HEK293 (cell line): ENCODE measurements around the gene CNIH3.

ENCODE experiments used
- CTCF ChIA-PET: fragments of 350-600 bp; formaldehyde crosslinking; extraction: SDS; loops from one replicate; lab custom pipeline; 2021; ENCODE audit warnings: antibody characterized with exemption; lab: Yijun Ruan, JAX
- POLR2A ChIA-PET: fragments of 300-600 bp; formaldehyde crosslinking; extraction: SDS; loops from one replicate; lab custom pipeline; 2020; ENCODE audit warnings: antibody characterized with exemption, inconsistent platforms; lab: Yijun Ruan, JAX
- H3K27ac ChIP-seq: fragments of 200-500 bp; sonication (Bioruptor generic); 2 replicates; pipeline ENCODE4 v1.5.1; 2014; ENCODE audit warnings: low read depth, low read length, control low read depth, inconsistent platforms; ENCODE audit errors: extremely low read depth
- H3K36me3 ChIP-seq, 2 experiments: fragments of 200-500 bp in 1 of 2; sonication (Bioruptor generic) in 1 of 2; 1 replicate in 1 of 2; 2 replicates in 1 of 2; pipeline ENCODE4 v1.5.1; 2014 to 2017; ENCODE audit warnings: inconsistent platforms in 2 of 2, low read length in 2 of 2; ENCODE audit not compliant: control insufficient read depth in 2 of 2, insufficient read depth in 1 of 2
- H3K4me1 ChIP-seq: fragments of 200-500 bp; sonication (Bioruptor generic); 2 replicates; pipeline ENCODE4 v1.5.1; 2014; ENCODE audit warnings: mild to moderate bottlenecking, low read length, inconsistent platforms; ENCODE audit not compliant: control insufficient read depth, insufficient read depth
- H3K4me3 ChIP-seq: 2 replicates; pipeline ENCODE4 v1.5.1; 2011; ENCODE audit warnings: low read depth, mild to moderate bottlenecking, control low read depth, low read length, moderate library complexity
- H3K9me3 ChIP-seq: fragments of 200-500 bp; sonication (Bioruptor generic); 2 replicates; pipeline ENCODE4 v1.5.1; 2014; ENCODE audit warnings: low read depth, low read length, inconsistent platforms; ENCODE audit not compliant: control insufficient read depth, insufficient read depth
- BCL6B ChIP-seq: fragments of 450-650 bp; formaldehyde crosslinking; IDR thresholded peaks from 2 replicates; pipeline ENCODE4 v1.5.1; 2017; ENCODE audit warnings: missing biosample characterization, missing genetic modification characterization
- GLIS1 ChIP-seq: fragments of 450-650 bp; formaldehyde crosslinking; IDR thresholded peaks from 2 replicates; pipeline ENCODE4 v1.5.1; 2016; ENCODE audit warnings: missing biosample characterization, missing genetic modification characterization
- KLF8 ChIP-seq: fragments of 450-650 bp; formaldehyde crosslinking; IDR thresholded peaks from 2 replicates; pipeline ENCODE4 v1.5.1; 2016; ENCODE audit warnings: missing biosample characterization, missing genetic modification characterization
- SALL2 ChIP-seq: fragments of 450-650 bp; formaldehyde crosslinking; IDR thresholded peaks from 2 replicates; pipeline ENCODE4 v1.5.0; 2017; ENCODE audit warnings: missing biosample characterization, mild to moderate bottlenecking, missing genetic modification characterization, borderline replicate concordance
- WT1 ChIP-seq: fragments of 450-650 bp; formaldehyde crosslinking; IDR thresholded peaks from 2 replicates; pipeline ENCODE4 v1.5.1; 2016; ENCODE audit warnings: missing biosample characterization, missing genetic modification characterization
- YY2 ChIP-seq: fragments of 450-650 bp; formaldehyde crosslinking; IDR thresholded peaks from 2 replicates; pipeline ENCODE4 v1.5.1; 2016; ENCODE audit warnings: missing biosample characterization, missing genetic modification characterization
- ZBTB1 ChIP-seq: fragments of 450-650 bp; formaldehyde crosslinking; IDR thresholded peaks from 2 replicates; pipeline ENCODE4 v1.5.1; 2016; ENCODE audit warnings: missing biosample characterization, missing genetic modification characterization
- ZBTB48 ChIP-seq: fragments of 450-650 bp; formaldehyde crosslinking; IDR thresholded peaks from 2 replicates; pipeline ENCODE4 v1.5.1; 2016; ENCODE audit warnings: missing biosample characterization, missing genetic modification characterization
- ZBTB6 ChIP-seq: fragments of 450-650 bp; formaldehyde crosslinking; IDR thresholded peaks from 2 replicates; pipeline ENCODE4 v1.5.1; 2017; ENCODE audit warnings: missing biosample characterization, missing genetic modification characterization
- ZNF19 ChIP-seq: fragments of 450-650 bp; formaldehyde crosslinking; IDR thresholded peaks from 2 replicates; pipeline ENCODE4; 2016; ENCODE audit warnings: missing biosample characterization, missing genetic modification characterization, low read depth
- ZNF211 ChIP-seq: fragments of 450-650 bp; formaldehyde crosslinking; IDR thresholded peaks from 2 replicates; pipeline ENCODE4 v1.5.1; 2016; ENCODE audit warnings: low read depth, missing biosample characterization, missing genetic modification characterization
- ZNF214 ChIP-seq: fragments of 450-650 bp; formaldehyde crosslinking; IDR thresholded peaks from 2 replicates; pipeline ENCODE4 v1.5.1; 2017; ENCODE audit warnings: missing biosample characterization, mild to moderate bottlenecking, missing genetic modification characterization, borderline replicate concordance
- ZNF223 ChIP-seq: fragments of 450-650 bp; formaldehyde crosslinking; IDR thresholded peaks from 2 replicates; pipeline ENCODE4 v1.5.1; 2016; ENCODE audit warnings: missing biosample characterization, missing genetic modification characterization
- ZNF274 ChIP-seq, 2 experiments: fragments of 200-500 bp in 1 of 2; fragments of 450-650 bp in 1 of 2; sonication (Bioruptor generic) in 1 of 2; formaldehyde crosslinking in 1 of 2; IDR thresholded peaks; 2 replicates each; pipeline versions ENCODE4 v1.5.1 to v1.6.1; 2014 to 2016; ENCODE audit warnings: borderline replicate concordance in 1 of 2, inconsistent platforms in 1 of 2, low read length in 1 of 2, missing biosample characterization in 1 of 2, missing genetic modification characterization in 1 of 2
- ZNF335 ChIP-seq: fragments of 450-650 bp; formaldehyde crosslinking; conservative IDR thresholded peaks from 2 replicates; pipeline ENCODE4 v1.5.1; 2016; ENCODE audit warnings: missing biosample characterization, missing genetic modification characterization
- ZNF354C ChIP-seq: fragments of 450-650 bp; formaldehyde crosslinking; IDR thresholded peaks from 2 replicates; pipeline ENCODE4 v1.5.1; 2016; ENCODE audit warnings: missing biosample characterization, missing genetic modification characterization, low read depth, borderline replicate concordance
- ZNF416 ChIP-seq: fragments of 450-650 bp; formaldehyde crosslinking; IDR thresholded peaks from 2 replicates; pipeline ENCODE4 v1.5.1; 2016; ENCODE audit warnings: missing biosample characterization, missing genetic modification characterization
- ZNF521 ChIP-seq: fragments of 450-650 bp; formaldehyde crosslinking; IDR thresholded peaks from 2 replicates; pipeline ENCODE4 v1.5.1; 2017; ENCODE audit warnings: missing biosample characterization, mild to moderate bottlenecking, missing genetic modification characterization
- ZNF549 ChIP-seq: fragments of 450-650 bp; IDR thresholded peaks from 2 replicates; pipeline ENCODE4 v1.5.1; 2018; ENCODE audit warnings: missing biosample characterization, missing genetic modification characterization, mild to moderate bottlenecking, inconsistent platforms, moderate library complexity
- ZNF585B ChIP-seq: fragments of 450-650 bp; formaldehyde crosslinking; IDR thresholded peaks from 2 replicates; pipeline ENCODE4 v1.5.1; 2016; ENCODE audit warnings: missing biosample characterization, missing genetic modification characterization
- ZNF660 ChIP-seq: fragments of 450-650 bp; IDR thresholded peaks from 2 replicates; pipeline ENCODE4 v1.5.1; 2018; ENCODE audit warnings: missing biosample characterization, mild to moderate bottlenecking, missing genetic modification characterization
- ZNF692 ChIP-seq: fragments of 450-650 bp; formaldehyde crosslinking; IDR thresholded peaks from 2 replicates; pipeline ENCODE4 v1.5.1; 2016; ENCODE audit warnings: missing biosample characterization, missing genetic modification characterization
- ZNF768 ChIP-seq: fragments of 450-650 bp; formaldehyde crosslinking; IDR thresholded peaks from 2 replicates; pipeline ENCODE4 v1.5.1; 2018; ENCODE audit warnings: missing biosample characterization, mild to moderate bottlenecking, missing genetic modification characterization
- ZNF777 ChIP-seq: fragments of 450-650 bp; formaldehyde crosslinking; IDR thresholded peaks from 2 replicates; pipeline ENCODE4 v1.5.1; 2017; ENCODE audit warnings: missing biosample characterization, missing genetic modification characterization, borderline replicate concordance
- ZNF785 ChIP-seq: fragments of 450-650 bp; formaldehyde crosslinking; IDR thresholded peaks from 2 replicates; pipeline ENCODE4 v1.5.1; 2016; ENCODE audit warnings: missing biosample characterization, missing genetic modification characterization
- ZNF843 ChIP-seq: fragments of 450-650 bp; formaldehyde crosslinking; IDR thresholded peaks from 2 replicates; pipeline ENCODE4 v1.5.1; 2016; ENCODE audit warnings: missing biosample characterization, missing genetic modification characterization
- ZSCAN4 ChIP-seq: fragments of 450-650 bp; formaldehyde crosslinking; IDR thresholded peaks from 2 replicates; pipeline ENCODE4 v1.5.1; 2017; ENCODE audit warnings: missing biosample characterization, missing genetic modification characterization
- ZXDB ChIP-seq: fragments of 450-650 bp; formaldehyde crosslinking; IDR thresholded peaks from 2 replicates; pipeline ENCODE4 v1.5.1; 2016; ENCODE audit warnings: missing biosample characterization, missing genetic modification characterization

The CNIH3 gene

GRCh38 chr1:224591326-224591725 lies 24.8 kb upstream of the CNIH3 start:
- CTCF ChIA-PET = interaction anchor here (0.9 to 2.0 kb wide), 4 partner anchors 9 to 261 kb away, joined by 3 to 4 read pairs (median 3); no protein-coding TSS in a partner anchor
- no peaks in the 10 kb centered on the region for H3K4me1 ChIP-seq
- H3K4me3 ChIP-seq = no peak overlapping the region
- no peak overlapping the region for H3K27ac ChIP-seq
- TF ChIP-seq ZNF214 (tag by site-specific recombination) (no peak), ZNF768 (tag by site-specific recombination) (0 out of 2 replicates have a peak, but pooled peaks have one; percentile 28), ZNF521 (tag by site-specific recombination) (no peak)
- no peaks in the 10 kb centered on the region for H3K9me3 ChIP-seq
- no peaks in the 10 kb centered on the region for H3K36me3 ChIP-seq
- POLR2A ChIA-PET = no interaction called here

- Histone ChIP-seq H3K36me3 (no peaks in the 10 kb centered on the region), H3K4me1 (no peaks in the 10 kb centered on the region), H3K4me3 (no peak overlapping the region), H3K27ac (no peak overlapping the region), H3K9me3 (no peaks in the 10 kb centered on the region)
- TF ChIP-seq ZNF223 (tag by site-specific recombination) = no peak
- TF ChIP-seq ZBTB48 (tag by site-specific recombination) = 0 out of 2 replicates have a peak, but pooled peaks have one; percentile 11
- TF ChIP-seq ZBTB1 (tag by site-specific recombination) = no peak
- peak; percentile 29; the same call in 1 of the 2 replicates for TF ChIP-seq ZNF335 (tag by site-specific recombination)
- peak; percentile 61; the same call in 1 of the 2 replicates for TF ChIP-seq YY2 (tag by site-specific recombination)
- TF ChIP-seq ZXDB (tag by site-specific recombination) = no peak
- TF ChIP-seq ZSCAN4 (tag by site-specific recombination) = no peak
- TF ChIP-seq ZNF843 (tag by site-specific recombination) = no peak
- no peak for TF ChIP-seq ZNF785 (tag by site-specific recombination)
- no peak for TF ChIP-seq ZNF274 (IDR thresholded peaks at IDR 0.05; ENCODE audit: low read length)
- no peak for TF ChIP-seq ZNF274 (tag by site-specific recombination; IDR thresholded peaks at IDR 0.05; ENCODE audit: borderline replicate concordance)
- no peak for TF ChIP-seq ZNF211
- TF ChIP-seq ZNF585B (tag by site-specific recombination) = no peak
- TF ChIP-seq ZNF660 (tag by site-specific recombination) = peak; percentile 70
- TF ChIP-seq GLIS1 = no peak
- TF ChIP-seq ZNF549 (tag by site-specific recombination) = no peak
- TF ChIP-seq ZNF768 (tag by site-specific recombination) = peak; percentile 5; the same call in 1 of the 2 replicates
- TF ChIP-seq WT1 (tag by site-specific recombination) = no peak
- TF ChIP-seq ZNF692 (tag by site-specific recombination) = peak; percentile 89
- TF ChIP-seq ZNF777 (tag by site-specific recombination) = no peak
- no peak for TF ChIP-seq BCL6B (tag by site-specific recombination)
- no peak; the same call in 1 of the 2 replicates for TF ChIP-seq ZNF416
- TF ChIP-seq KLF8 (tag by site-specific recombination) = no peak
- no peak for TF ChIP-seq ZNF19 (tag by site-specific recombination)
- 0 out of 2 replicates have a peak, but pooled peaks have one; percentile 33 for TF ChIP-seq ZBTB6
- no peak for TF ChIP-seq ZNF354C (tag by site-specific recombination)
- no peak for TF ChIP-seq SALL2 (tag by site-specific recombination)
- ChIA-PET POLR2A (interaction anchor here (0.6 to 0.7 kb wide), 3 partner anchors 10 to 95 kb away, joined by 3 to 4 read pairs (median 4); no protein-coding TSS in a partner anchor), CTCF (interaction anchor here (0.6 to 2.7 kb wide), 6 partner anchors 10 to 258 kb away, joined by 3 to 12 read pairs (median 4); no protein-coding TSS in a partner anchor)
Observed at GRCh38 chr1:224592636-224593582, 23.2 kb upstream of the CNIH3 start.
